Dendritic cell treated with granulocyte-macrophage colony-stimulating factor and Interleukin-4, amounts not matched to agents 40 ng/mL and 50 ng/mL, for 4 days (primary cell): ENCODE measurements around the gene RNF168.
"Not testable (repeated sequence)": the region's sequence is repeated elsewhere in the genome, so short reads cannot be mapped to it uniquely, and the experiment has no call there.

Experiments used
- H3K27ac Mint-ChIP-seq: one replicate; pipeline ENCODE4 v1.8.0; 2022; ENCODE audit warnings: mild to moderate bottlenecking, mixed read lengths
- H3K27me3 Mint-ChIP-seq: one replicate; pipeline ENCODE4 v1.8.0; 2022; ENCODE audit warnings: mild to moderate bottlenecking, mixed read lengths
- H3K36me3 Mint-ChIP-seq: one replicate; pipeline ENCODE4 v1.8.0; 2022; ENCODE audit warnings: low read depth, mixed read lengths
- H3K4me1 Mint-ChIP-seq: one replicate; pipeline ENCODE4 v1.8.0; 2022; ENCODE audit warnings: low read depth, mixed read lengths
- H3K4me3 Mint-ChIP-seq: one replicate; pipeline ENCODE4 v1.8.0; 2022; ENCODE audit warnings: mild to moderate bottlenecking, moderate library complexity, mixed read lengths
- H3K9me3 Mint-ChIP-seq: one replicate; pipeline ENCODE4 v1.8.0; 2022; ENCODE audit warnings: mixed read lengths
- intact Hi-C: fragments of 100-400 bp; cut with micrococcal nuclease; formaldehyde crosslinking; loops from one replicate; pipeline ENCODE4 v1.15.0; 2022

The RNF168 gene

DNA sequence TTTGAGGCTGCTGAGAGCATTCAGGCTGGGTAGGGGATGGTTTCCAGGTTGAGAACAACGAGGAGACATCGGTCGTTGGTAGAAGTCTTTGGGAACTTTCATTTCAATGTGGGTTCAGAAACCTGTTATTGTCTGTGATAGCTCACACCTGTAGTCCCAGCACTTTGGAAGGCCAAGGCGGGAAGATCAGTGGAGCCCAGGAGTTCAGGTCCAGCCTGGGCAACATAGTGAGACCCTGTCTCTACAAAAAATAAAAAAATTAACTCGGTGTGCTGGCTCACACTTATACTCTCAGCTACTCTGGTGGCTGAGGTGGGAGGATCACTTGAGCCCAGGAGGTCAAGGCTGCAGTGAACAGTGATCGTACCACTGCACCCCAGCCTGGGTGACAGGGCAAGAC lies 988 bp upstream of the RNF168 start:
- Mint-ChIP-seq H3K27me3 (no peaks in the 10 kb centered on the region), H3K36me3 (peaks cover 28% of the 10 kb centered on the region), H3K9me3 (peaks cover 10% of the 10 kb centered on the region), H3K4me1 (peaks cover 32% of the 10 kb centered on the region), H3K4me3 (no peak overlapping the region), H3K27ac (peak overlapping the region; percentile 93)
- intact Hi-C loops = no loop called here

DNA sequence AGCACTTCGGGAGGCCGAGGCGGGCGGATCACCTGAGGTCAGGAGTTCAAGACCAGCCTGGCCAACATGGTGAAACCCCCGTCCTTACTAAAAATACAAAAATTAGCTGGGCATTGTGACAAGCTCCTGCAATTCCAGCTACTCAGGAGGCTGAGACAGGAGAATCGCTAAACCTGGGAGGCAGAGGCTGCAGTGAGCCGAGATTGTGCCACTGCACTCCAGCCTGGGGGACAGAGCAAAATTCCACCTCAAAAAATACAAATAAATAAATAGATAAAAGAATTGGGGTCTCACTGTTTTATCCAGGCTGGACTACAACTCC lies 470 bp upstream of the RNF168 start:
- H3K27me3 Mint-ChIP-seq, intact Hi-C loops: not testable (repeated sequence)
- Mint-ChIP-seq H3K36me3 (peaks cover 33% of the 10 kb centered on the region), H3K4me1 (peaks cover 37% of the 10 kb centered on the region), H3K9me3 (peaks cover 10% of the 10 kb centered on the region), H3K27ac (peak overlapping the region; percentile 93), H3K4me3 (peak overlapping the region; percentile 89)

DNA sequence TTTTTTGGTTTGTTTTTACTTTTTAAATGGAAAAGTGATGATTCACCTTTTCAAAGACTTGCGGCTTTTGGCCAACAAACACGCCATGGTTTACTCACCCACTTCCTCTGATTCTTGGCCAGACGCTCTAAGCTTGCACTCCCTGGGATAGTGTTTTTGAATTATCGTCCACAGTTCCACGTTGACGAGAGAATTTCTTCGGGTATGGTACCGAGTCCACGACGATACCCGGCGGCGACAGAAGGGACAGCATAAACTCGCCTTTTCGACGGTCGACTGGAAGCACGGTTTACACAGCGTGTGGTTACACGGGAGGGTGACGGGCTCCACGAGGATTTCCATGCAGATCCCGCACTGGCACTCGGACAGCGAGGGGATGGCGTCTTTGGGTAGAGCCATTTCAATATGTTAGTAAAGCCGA lies 783 bp downstream of the RNF168 start:
- Mint-ChIP-seq H3K27ac (peak overlapping the region; percentile 93), H3K4me1 (peaks cover 41% of the 10 kb centered on the region), H3K9me3 (peaks cover 10% of the 10 kb centered on the region), H3K36me3 (peaks cover 46% of the 10 kb centered on the region), H3K27me3 (no peaks in the 10 kb centered on the region), H3K4me3 (peak overlapping the region; percentile 89)
- intact Hi-C loops = loop anchor here (1.0 kb wide), 1 partner anchor 215 kb away; the partner anchor contains the start of gene PCYT1A

DNA sequence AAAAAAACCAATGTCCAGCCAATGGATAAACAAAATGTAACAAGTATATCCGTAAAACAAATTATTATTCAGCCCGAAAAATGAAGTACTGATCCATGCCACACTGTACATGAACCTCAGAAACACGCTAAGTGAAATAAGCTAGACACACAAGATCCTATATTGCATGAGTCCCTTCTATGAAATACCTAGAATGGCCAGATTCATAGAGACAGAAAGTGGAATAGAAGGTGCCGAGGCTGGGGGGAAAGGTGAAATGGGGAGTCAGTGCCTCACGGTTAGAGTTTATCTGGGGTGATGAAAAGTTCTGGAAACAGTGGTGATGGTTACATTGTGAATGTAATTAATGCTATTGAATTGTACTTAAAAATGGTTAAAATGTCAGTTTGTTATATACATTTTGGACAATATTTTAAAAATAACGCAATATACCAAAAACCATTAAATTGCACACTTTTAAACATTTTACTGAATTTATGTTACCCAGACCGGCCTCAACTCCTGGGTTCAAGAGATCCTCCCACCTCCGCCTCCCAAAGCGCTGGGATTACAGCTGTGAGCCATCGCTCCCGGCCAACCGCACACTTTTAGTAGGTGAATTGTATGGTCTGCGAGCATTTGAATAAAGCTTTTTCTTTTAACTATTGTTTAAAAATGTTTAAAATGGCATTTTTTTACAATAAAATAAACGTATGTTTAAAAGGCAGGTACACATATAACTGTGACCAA lies 2.1 kb downstream of the RNF168 start:
- Mint-ChIP-seq H3K27ac (peak overlapping the region; percentile 93), H3K4me3 (peak overlapping the region; percentile 89), H3K27me3 (no peaks in the 10 kb centered on the region), H3K36me3 (peaks cover 52% of the 10 kb centered on the region), H3K4me1 (peaks cover 45% of the 10 kb centered on the region), H3K9me3 (peaks cover 2% of the 10 kb centered on the region)
- intact Hi-C loops = loop anchor here (1.0 kb wide), 1 partner anchor 214 kb away; the partner anchor contains the start of gene PCYT1A

DNA sequence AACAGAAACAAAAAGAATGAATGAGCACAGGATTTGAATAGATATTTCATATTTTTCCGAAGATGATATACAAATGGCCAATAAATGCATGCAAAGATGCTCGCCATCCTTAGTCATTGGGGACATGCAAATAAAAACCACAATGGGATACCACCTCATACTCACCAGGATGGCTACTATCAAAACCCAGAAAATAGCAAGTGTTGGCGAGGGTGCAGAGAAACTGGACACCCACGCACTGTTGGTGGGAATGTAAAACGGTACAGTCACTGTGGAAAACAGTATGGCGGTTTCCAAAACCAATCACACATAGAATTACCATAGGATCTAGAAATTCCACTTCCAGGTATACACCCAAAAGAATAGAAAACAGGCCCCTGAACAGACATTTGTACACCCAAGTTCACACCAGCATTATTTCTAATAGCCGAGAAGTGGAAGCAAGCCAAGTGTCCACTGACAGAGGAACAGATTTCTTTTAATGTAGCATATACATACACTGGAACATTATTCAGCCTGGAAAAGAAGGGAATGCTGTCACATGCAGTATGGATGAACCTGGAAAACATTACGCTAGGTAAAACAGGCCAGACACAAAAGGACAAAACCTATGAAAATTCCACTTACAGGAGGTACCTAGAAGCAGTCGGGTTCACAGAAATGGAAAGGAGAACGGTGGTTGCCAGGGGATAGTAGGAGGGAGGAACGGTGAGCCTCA lies 3.6 kb downstream of the RNF168 start:
- Mint-ChIP-seq H3K27ac (peak overlapping the region; percentile 93), H3K4me3 (peak overlapping the region; percentile 89), H3K36me3 (peaks cover 68% of the 10 kb centered on the region), H3K9me3 (no peaks in the 10 kb centered on the region), H3K4me1 (peaks cover 44% of the 10 kb centered on the region), H3K27me3 (no peaks in the 10 kb centered on the region)
- intact Hi-C loops = no loop called here

DNA sequence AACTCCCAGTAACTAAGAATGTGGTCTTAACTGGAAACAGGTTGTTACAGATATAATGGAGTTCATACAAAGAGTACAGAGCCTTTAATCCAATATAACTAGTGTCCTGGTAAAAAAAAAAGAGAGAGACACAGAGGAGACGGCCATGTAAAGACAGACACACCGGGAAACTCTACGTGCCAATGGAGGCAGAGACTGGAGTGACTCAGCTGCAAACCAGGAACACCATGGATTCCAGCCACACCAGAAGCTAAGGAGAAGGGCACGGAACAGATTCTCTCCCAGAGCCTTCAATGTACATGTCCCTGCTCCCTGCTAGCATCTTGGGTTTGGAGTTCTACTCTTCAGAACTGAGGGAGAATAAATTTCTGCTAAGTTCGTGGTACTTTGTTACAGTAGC lies 4.5 kb downstream of the RNF168 start:
- Mint-ChIP-seq H3K27ac (no peak overlapping the region), H3K4me1 (peaks cover 39% of the 10 kb centered on the region), H3K9me3 (no peaks in the 10 kb centered on the region), H3K36me3 (peaks cover 72% of the 10 kb centered on the region), H3K27me3 (no peaks in the 10 kb centered on the region), H3K4me3 (no peak overlapping the region)
- intact Hi-C loops = no loop called here

DNA sequence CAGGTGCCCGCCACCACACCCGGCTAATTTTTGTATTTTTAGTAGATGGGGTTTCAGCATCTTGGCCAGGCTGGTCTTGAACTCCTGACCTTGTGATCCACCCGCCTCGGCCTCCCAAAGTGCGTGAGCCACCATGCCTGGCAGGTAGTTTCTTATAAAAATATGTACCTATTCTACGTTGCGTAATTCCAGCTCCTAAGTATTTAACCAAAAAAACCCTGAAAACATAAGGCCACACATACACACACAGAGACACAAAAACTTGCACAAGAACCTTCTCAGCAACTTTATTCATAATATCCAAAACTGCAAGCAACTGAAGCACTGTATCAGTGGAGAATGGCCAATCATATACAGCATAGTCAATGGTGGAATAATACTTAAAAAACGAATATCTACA lies 5.3 kb downstream of the RNF168 start:
- Mint-ChIP-seq H3K4me1 (peaks cover 37% of the 10 kb centered on the region), H3K4me3 (no peak overlapping the region), H3K27me3 (no peaks in the 10 kb centered on the region), H3K27ac (no peak overlapping the region), H3K36me3 (peaks cover 68% of the 10 kb centered on the region), H3K9me3 (no peaks in the 10 kb centered on the region)
- intact Hi-C loops = no loop called here

DNA sequence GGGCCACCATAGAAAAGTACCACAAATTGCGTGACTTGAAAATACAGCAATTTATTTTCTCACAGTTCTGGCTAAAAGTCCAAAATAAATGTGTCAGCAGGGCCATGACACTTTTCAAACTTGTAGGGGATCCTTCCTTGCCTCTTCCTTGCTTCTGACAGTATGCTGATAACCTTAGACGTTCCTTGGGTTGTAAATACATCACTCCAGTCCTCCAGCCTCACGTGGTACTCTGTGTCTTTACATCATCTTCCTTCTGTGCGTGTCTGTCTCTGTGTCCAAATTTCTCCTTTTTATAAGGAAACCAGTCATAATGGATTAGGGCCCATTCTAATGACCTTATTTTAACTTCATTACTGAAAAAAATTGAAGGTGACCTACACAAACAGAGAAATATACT lies 7.4 kb downstream of the RNF168 start:
- peaks cover 63% of the 10 kb centered on the region for H3K36me3 Mint-ChIP-seq
- peaks cover 41% of the 10 kb centered on the region for H3K4me1 Mint-ChIP-seq
- H3K9me3 Mint-ChIP-seq = no peaks in the 10 kb centered on the region
- intact Hi-C loops = no loop called here
- no peaks in the 10 kb centered on the region for H3K27me3 Mint-ChIP-seq
- no peak overlapping the region for H3K27ac Mint-ChIP-seq
- H3K4me3 Mint-ChIP-seq = no peak overlapping the region

DNA sequence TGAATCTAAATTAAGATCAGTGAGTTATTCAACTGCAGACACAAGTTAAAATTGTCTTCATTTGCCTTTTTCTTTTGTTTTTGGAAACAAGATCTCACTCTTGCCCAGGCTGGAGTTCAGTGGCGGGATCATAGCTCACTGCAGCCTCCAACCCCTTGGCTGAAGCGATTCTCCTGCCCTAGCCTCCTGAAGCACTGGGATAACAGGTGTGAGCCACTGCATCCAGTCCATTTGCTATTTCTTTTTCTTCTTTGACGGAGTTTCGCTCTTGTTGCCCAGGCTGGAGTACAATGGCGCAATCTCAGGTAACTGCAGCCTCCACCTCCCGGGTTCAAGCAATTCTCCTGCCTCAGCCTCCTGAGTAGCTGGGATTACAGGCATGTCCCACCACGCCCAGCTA lies 10.3 kb downstream of the RNF168 start:
- Mint-ChIP-seq H3K4me3 (no peak overlapping the region), H3K27ac (no peak overlapping the region), H3K4me1 (peaks cover 37% of the 10 kb centered on the region), H3K36me3 (peaks cover 47% of the 10 kb centered on the region), H3K27me3 (no peaks in the 10 kb centered on the region), H3K9me3 (no peaks in the 10 kb centered on the region)
- intact Hi-C loops = no loop called here

DNA sequence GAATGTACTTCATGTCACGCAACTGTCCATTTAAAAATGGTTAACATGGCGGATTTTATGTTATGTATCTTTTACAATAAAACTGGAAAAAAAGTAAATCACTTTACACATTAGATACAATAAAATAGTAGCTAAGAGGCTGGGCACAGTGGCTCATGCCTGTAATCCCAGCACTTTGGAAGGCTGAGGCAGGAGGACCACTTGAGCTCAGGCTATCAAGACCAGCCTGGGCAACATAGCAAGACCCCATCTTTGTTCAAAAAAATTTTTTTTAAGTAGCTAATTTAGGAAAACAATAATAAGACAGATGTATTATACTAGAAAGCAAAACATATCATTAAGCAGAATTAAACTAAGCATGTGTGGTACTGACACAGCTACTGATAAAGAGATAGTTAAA lies 11.5 kb downstream of the RNF168 start:
- H3K4me3 Mint-ChIP-seq = no peak overlapping the region
- no peaks in the 10 kb centered on the region for H3K27me3 Mint-ChIP-seq
- intact Hi-C loops = no loop called here
- peaks cover 48% of the 10 kb centered on the region for H3K36me3 Mint-ChIP-seq
- peaks cover 37% of the 10 kb centered on the region for H3K4me1 Mint-ChIP-seq
- no peaks in the 10 kb centered on the region for H3K9me3 Mint-ChIP-seq
- peak overlapping the region; percentile 78 for H3K27ac Mint-ChIP-seq

DNA sequence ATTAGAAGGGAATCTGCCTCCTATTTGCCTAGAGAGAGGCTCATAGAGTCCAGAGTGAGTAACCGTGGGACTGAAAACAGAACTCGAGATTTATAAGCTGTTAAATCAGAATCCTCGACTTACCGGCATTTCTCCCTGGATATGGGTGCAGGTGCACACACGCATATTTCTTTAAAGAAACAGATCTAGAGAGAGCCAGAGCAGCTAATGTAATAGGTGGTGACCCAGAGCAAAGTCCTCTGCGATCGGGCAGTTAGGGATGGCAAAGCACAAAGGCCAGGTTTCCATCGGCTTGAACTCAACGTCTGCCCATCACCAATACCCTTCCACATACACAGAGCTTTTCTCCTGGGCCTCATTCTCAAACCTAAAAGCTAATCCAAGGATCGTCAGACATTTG lies 13.8 kb downstream of the RNF168 start:
- Mint-ChIP-seq H3K27ac (peak overlapping the region; percentile 78), H3K36me3 (peaks cover 43% of the 10 kb centered on the region), H3K9me3 (no peaks in the 10 kb centered on the region), H3K4me3 (no peak overlapping the region), H3K4me1 (peaks cover 28% of the 10 kb centered on the region), H3K27me3 (no peaks in the 10 kb centered on the region)
- intact Hi-C loops = loop anchor here (10.0 kb wide), 1 partner anchor 235 kb away; no protein-coding TSS in a partner anchor

DNA sequence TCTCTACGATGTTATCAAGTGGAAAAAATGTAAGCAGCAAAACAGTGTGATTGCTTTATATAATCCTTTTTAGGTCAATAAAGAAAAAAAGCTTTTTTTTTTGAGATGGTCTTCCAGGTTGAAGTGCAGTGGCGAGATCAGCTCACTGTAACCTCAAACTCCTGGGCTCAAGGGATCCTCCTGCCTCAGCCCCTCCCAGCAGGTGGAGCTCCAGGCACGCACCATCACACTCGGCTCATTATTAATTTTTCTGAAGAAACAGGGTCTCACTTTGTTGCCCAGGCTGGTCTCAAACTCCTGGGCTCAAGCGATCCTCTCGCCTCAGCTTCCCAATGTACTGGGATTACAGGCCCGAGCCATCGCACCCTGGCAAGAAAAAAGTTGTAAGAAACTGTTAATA lies 17.3 kb downstream of the RNF168 start:
- intact Hi-C loops = loop anchor here (2.0 to 10.0 kb wide), 2 partner anchors 33 to 231 kb away; no protein-coding TSS in a partner anchor
- Mint-ChIP-seq H3K27ac (no peak overlapping the region), H3K36me3 (peaks cover 68% of the 10 kb centered on the region), H3K27me3 (no peaks in the 10 kb centered on the region), H3K4me3 (no peak overlapping the region), H3K4me1 (peaks cover 21% of the 10 kb centered on the region), H3K9me3 (no peaks in the 10 kb centered on the region)

DNA sequence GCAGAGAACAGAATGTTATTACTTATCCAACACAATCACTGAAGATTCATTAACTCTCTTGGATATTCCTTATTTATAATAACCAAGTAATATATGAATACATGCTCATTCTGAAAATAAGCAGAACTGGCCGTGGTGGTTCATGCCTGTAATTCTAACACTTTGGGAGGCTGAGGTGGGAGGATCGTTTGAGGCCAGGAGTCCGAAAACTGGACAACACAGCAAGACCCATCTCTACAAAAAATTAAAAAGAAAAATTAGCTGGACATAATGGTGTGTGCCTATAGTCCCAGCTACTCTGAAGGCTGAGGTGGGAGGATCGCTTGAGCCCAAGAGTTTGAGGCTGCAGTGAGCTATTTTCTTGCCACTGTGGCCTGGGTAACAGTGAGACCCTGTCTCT lies 25.9 kb downstream of the RNF168 start:
- intact Hi-C loops = no loop called here
- H3K4me1 Mint-ChIP-seq = no peaks in the 10 kb centered on the region
- H3K27me3 Mint-ChIP-seq = no peaks in the 10 kb centered on the region
- H3K36me3 Mint-ChIP-seq = peaks cover 92% of the 10 kb centered on the region
- H3K27ac Mint-ChIP-seq = no peak overlapping the region
- no peak overlapping the region for H3K4me3 Mint-ChIP-seq
- no peaks in the 10 kb centered on the region for H3K9me3 Mint-ChIP-seq

DNA sequence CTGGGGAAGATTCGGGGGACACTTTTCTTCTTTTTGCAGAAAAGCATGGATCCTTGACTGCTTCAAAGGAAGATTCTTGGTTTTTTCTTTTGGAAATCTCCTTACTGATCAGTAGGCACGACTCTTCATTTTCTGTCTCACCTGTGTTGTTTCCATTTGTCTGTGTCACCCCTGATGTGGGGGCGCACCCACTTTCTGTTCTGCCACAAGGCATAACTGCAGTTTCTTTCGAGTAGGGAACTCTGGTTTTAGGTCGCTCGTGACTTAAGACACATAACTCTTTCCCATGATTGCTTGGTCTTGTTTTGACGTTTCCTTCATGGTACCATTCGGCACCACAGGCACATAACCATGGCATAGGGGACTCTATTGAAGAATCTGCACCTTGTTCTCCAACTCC lies 31.3 kb downstream of the RNF168 start:
- intact Hi-C loops = no loop called here

More for the DNA sequence above, 31.3 kb downstream of the RNF168 start:
- Mint-ChIP-seq H3K9me3 (no peaks in the 10 kb centered on the region), H3K4me3 (no peak overlapping the region), H3K36me3 (peaks cover 89% of the 10 kb centered on the region), H3K4me1 (no peaks in the 10 kb centered on the region), H3K27me3 (no peaks in the 10 kb centered on the region), H3K27ac (no peak overlapping the region)
